Heart left ventricle (tissue), 13 donors: Measurements from ENCODE around the gene CCDC24.

Experiments used
- CTCF ChIP-seq, 12 donors: fragments of 200-600 bp; sonication (generic) in 4 of 12; IDR thresholded peaks; one replicate each; pipeline versions ENCODE4 v1.5.0 to v1.8.0; 2018 to 2022; ENCODE audit warnings: antibody characterized with exemption in 12 of 12, mild to moderate bottlenecking in 5 of 12
- POLR2A ChIP-seq, 2 donors: fragments of 450-650 bp; IDR thresholded peaks; one replicate each; pipeline ENCODE4 v1.6.1; 2017; ENCODE audit warnings: antibody characterized with exemption in 2 of 2, mild to moderate bottlenecking in 2 of 2, moderate library complexity in 2 of 2
- donor health status: ischemic (EF 13 %, LVEDD 7.1; RV severe dilation, severe dysfunction).
- donor health status: DM: no; HTN: yes; CAD: no.
- donor health status: DM: no; HTN: no; CAD: no.
- donor health status: ischemic (EF 25% LVEDD 6.9; RV normal size, moderate dysfunction).
- donor health status: ischemic (EF 25% LVEDD 5.7; RV mildly dilated, moderate dysfunction).
- donor health status: ischemic (EF 35%, LVEDD 5.7; RV mildly dilated, moderate dysfunction).
- donor health status: nonischemic (EF 11% LVEDD 7.7; RV severe dilation, severe dysfunction).
- donor health status: DM: yes; HTN: yes; CAD: no.
- donor health status: PGD.
- donor health status: ischemic (EF 29% LVEDD 5.4; RV normal size, mild dysfunction).
- donor health status: nonischemic (EF 23%, LVEDD 6.1; RV moderate dilation, normal function).

- no peak for TF ChIP-seq CTCF (IDR thresholded peaks at IDR 0.05)
- no peak for TF ChIP-seq POLR2A (IDR thresholded peaks at IDR 0.05)
Observed at GRCh38 chr1:43949678-43950077, 41.7 kb upstream of the CCDC24 start.
